Neural cell (in vitro differentiated cells): ENCODE measurements around the gene EHMT1. TPM values are rescaled to one million over a fixed set of nuclear protein-coding genes. Genes with fewer than 3 reads are reported as not detected.

Experiments used
- H2AFZ ChIP-seq: fragments of 200-600, 300-800 bp; sonication (generic), shearing (Covaris generic); 2 replicates; pipeline ENCODE4 v1.6.0; 2014; ENCODE audit warnings: low read depth, mild to moderate bottlenecking, antibody characterized with exemption, low read length, moderate library complexity
- H3F3A ChIP-seq: fragments of 200-600 bp; shearing (Covaris generic); 2 replicates; pipeline ENCODE4 v1.6.1; 2016; ENCODE audit warnings: mild to moderate bottlenecking, moderate library complexity, mixed read lengths, antibody characterized with exemption, low read length; ENCODE audit not compliant: insufficient read depth, poor library complexity, severe bottlenecking
- H3K27ac ChIP-seq: fragments of 200-600, 300-800 bp; sonication (generic), shearing (Covaris generic); 2 replicates; pipeline ENCODE4 v1.5.1; 2014; ENCODE audit warnings: mild to moderate bottlenecking, low read length, moderate library complexity
- H3K27me3 ChIP-seq: fragments of 300-800, 200-600 bp; sonication (generic), shearing (Covaris generic); 2 replicates; pipeline ENCODE4 v1.6.0; 2014; ENCODE audit warnings: mild to moderate bottlenecking, low read depth, low read length, moderate library complexity; ENCODE audit not compliant: insufficient read depth
- H3K36me3 ChIP-seq: fragments of 300-800, 200-600 bp; sonication (generic), shearing (Covaris generic); 2 replicates; pipeline ENCODE4 v1.5.1; 2014; ENCODE audit warnings: mild to moderate bottlenecking, antibody characterized with exemption, low read length, moderate library complexity; ENCODE audit not compliant: insufficient read depth
- H3K4me2 ChIP-seq: fragments of 300-800, 200-600 bp; sonication (generic), shearing (Covaris generic); 2 replicates; pipeline ENCODE4 v1.6.0; 2014; ENCODE audit warnings: mild to moderate bottlenecking, low read length
- H3K4me3 ChIP-seq: fragments of 300-800, 200-600 bp; sonication (generic), shearing (Covaris generic); 2 replicates; pipeline ENCODE4 v1.5.1; 2014; ENCODE audit warnings: mild to moderate bottlenecking, low read length, moderate library complexity
- H3K79me2 ChIP-seq: fragments of 200-600 bp; shearing (Covaris generic); replicated peaks from 2 replicates; pipeline ENCODE4 v1.6.0; 2014; ENCODE audit warnings: mild to moderate bottlenecking, low read length, moderate library complexity; ENCODE audit not compliant: insufficient read depth
- H3K9ac ChIP-seq: fragments of 300-800, 200-600 bp; sonication (generic), shearing (Covaris generic); 2 replicates; pipeline ENCODE4 v1.6.1; 2016; ENCODE audit warnings: mild to moderate bottlenecking, low read length, mixed read lengths
- H3K9me2 ChIP-seq: fragments of 200-600 bp; shearing (Covaris generic); 2 replicates; pipeline ENCODE4 v1.6.1; 2016; ENCODE audit warnings: mild to moderate bottlenecking, low read length, mixed read lengths; ENCODE audit not compliant: insufficient read depth
- H3K9me3 ChIP-seq: fragments of 200-600, 300-800 bp; sonication (generic), shearing (Covaris generic); 2 replicates; pipeline ENCODE4 v1.6.1; 2016; ENCODE audit warnings: mild to moderate bottlenecking, mixed run types, low read length, moderate library complexity, mixed read lengths
- H4K20me1 ChIP-seq: fragments of 200-600 bp; shearing (Covaris generic); 2 replicates; pipeline ENCODE4 v1.6.1; 2016; ENCODE audit warnings: mild to moderate bottlenecking, mixed run types; ENCODE audit not compliant: insufficient read depth
- CTCF ChIP-seq: fragments of 450-650 bp; IDR thresholded peaks from 2 replicates; pipeline ENCODE4 v1.5.1; 2014; ENCODE audit warnings: antibody characterized with exemption, mild to moderate bottlenecking, moderate library complexity; ENCODE audit not compliant: poor library complexity, severe bottlenecking
- EP300 ChIP-seq: fragments of 450-650 bp; conservative IDR thresholded peaks from 2 replicates; pipeline ENCODE4 v1.6.1; 2014; ENCODE audit warnings: antibody characterized with exemption, mild to moderate bottlenecking, moderate library complexity; ENCODE audit not compliant: poor library complexity, severe bottlenecking
- EZH2 ChIP-seq: fragments of 200-600, 300-800 bp; shearing (Covaris generic), sonication (generic); IDR thresholded peaks from 2 replicates; pipeline ENCODE4 v1.6.1; 2014; ENCODE audit warnings: antibody characterized with exemption, low read length, borderline replicate concordance, mild to moderate bottlenecking; ENCODE audit not compliant: insufficient read depth, poor library complexity, severe bottlenecking
- MXI1 ChIP-seq: fragments of 450-650 bp; conservative IDR thresholded peaks from 2 replicates; pipeline ENCODE4 v1.6.1; 2014; ENCODE audit warnings: antibody characterized with exemption, mild to moderate bottlenecking; ENCODE audit not compliant: poor library complexity, severe bottlenecking
- POLR2AphosphoS5 ChIP-seq: IDR thresholded peaks from 2 replicates; pipeline ENCODE4 v1.6.1; 2012
- RAD21 ChIP-seq: fragments of 450-650 bp; conservative IDR thresholded peaks from 2 replicates; pipeline ENCODE4 v1.6.1; 2014; ENCODE audit warnings: antibody characterized with exemption, mild to moderate bottlenecking, moderate library complexity
- REST ChIP-seq: IDR thresholded peaks from 2 replicates; pipeline ENCODE4 v1.6.1; 2012; ENCODE audit warnings: borderline replicate concordance
- SMC3 ChIP-seq: fragments of 450-650 bp; conservative IDR thresholded peaks from 2 replicates; pipeline ENCODE4 v1.6.1; 2014; ENCODE audit warnings: antibody characterized with exemption, mild to moderate bottlenecking, moderate library complexity; ENCODE audit not compliant: poor library complexity
- TAF1 ChIP-seq: IDR thresholded peaks from 2 replicates; pipeline ENCODE4 v1.6.1; 2012; ENCODE audit warnings: low read depth
- polyA plus RNA-seq: library from polyadenylated mRNA; depleted of rRNA; stranded (reverse); fragments of >200 nt; gene quantifications from 2 replicates; pipeline ENCODE4 v1.2.3, GENCODE V29; 2014

The EHMT1 gene
- polyA plus RNA-seq, 1 donor from 2014 or later, result 53.0 TPM

- no peak overlapping the region for H2AFZ ChIP-seq
- no peaks in the 10 kb centered on the region for H3K9me3 ChIP-seq
- H3K4me3 ChIP-seq, result no peak overlapping the region
- H3K36me3 ChIP-seq, result peaks cover 8% of the 10 kb centered on the region
- no peak overlapping the region for H3K27ac ChIP-seq
- H3K9me2 ChIP-seq, result no peaks in the 10 kb centered on the region
- H3K79me2 ChIP-seq, result no peaks in the 10 kb centered on the region
- H4K20me1 ChIP-seq, result no peaks in the 10 kb centered on the region
- H3K27me3 ChIP-seq, result no peaks in the 10 kb centered on the region
- no peak overlapping the region for H3K4me2 ChIP-seq
- no peaks in the 10 kb centered on the region for H3F3A ChIP-seq
- TF ChIP-seq EZH2, result no peak
- H3K9ac ChIP-seq, result no peak overlapping the region
These were observed 214.2 kb downstream of the EHMT1 start for GRCh38 chr9:137832830-137833590.

- Histone ChIP-seq H4K20me1 (no peaks in the 10 kb centered on the region), H3K27me3 (no peaks in the 10 kb centered on the region), H3K9me3 (no peaks in the 10 kb centered on the region), H3K36me3 (peaks cover 8% of the 10 kb centered on the region), H3K79me2 (no peaks in the 10 kb centered on the region), H3K4me2 (no peak overlapping the region), H3K9me2 (no peaks in the 10 kb centered on the region), H3K4me3 (no peak overlapping the region), H2AFZ (no peak overlapping the region), H3F3A (no peaks in the 10 kb centered on the region), H3K9ac (no peak overlapping the region), H3K27ac (no peak overlapping the region)
- no peak for TF ChIP-seq EZH2
- TF ChIP-seq REST, result no peak
- TF ChIP-seq RAD21, result no peak
- TF ChIP-seq EP300, result no peak
- TF ChIP-seq MXI1, result no peak
- TF ChIP-seq SMC3, result no peak
- TF ChIP-seq TAF1, result no peak
- no peak for TF ChIP-seq CTCF
- no peak for TF ChIP-seq POLR2AphosphoS5
These were observed 215.2 kb downstream of the EHMT1 start for GRCh38 chr9:137833721-137834613.
